Hematopoietic multipotent progenitor cell treated with erythropoietin and hydrocortisone succinate and interleukin-3 and kit ligand, for 4 days (in vitro differentiated cells): ENCODE measurements around the gene MAN1A1.
A peak's percentile ranks its signal among the peaks of the same experiment; 100 is the strongest.
"Not testable (repeated sequence)": the region's sequence is repeated elsewhere in the genome, so short reads cannot be mapped to it uniquely, and the experiment has no call there.

Source experiments
- DNase-seq: peaks from one replicate; pipeline ENCODE4 v3.0.0-alpha.2; 2015

Gene MAN1A1

DNA sequence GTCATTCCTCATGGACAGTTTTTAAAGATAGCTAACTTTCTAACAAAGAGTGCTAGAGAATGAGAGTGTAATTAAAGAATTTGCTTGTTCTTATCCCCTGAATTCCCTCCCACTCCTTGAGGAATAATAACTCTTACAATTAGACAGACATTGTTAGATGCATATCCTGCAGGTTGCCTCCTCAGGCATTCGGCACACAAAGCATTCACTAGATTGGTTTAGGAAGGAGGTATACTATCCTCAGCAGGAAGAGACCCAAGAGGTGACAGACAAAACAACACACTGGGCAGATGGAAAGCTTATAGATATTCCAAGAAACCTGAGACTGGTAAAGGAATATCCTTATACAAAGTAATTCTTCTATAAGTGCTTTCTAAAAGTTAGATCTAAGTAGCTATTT is 162.0 kb downstream of the MAN1A1 start:
- DNase-seq: no peak

DNA sequence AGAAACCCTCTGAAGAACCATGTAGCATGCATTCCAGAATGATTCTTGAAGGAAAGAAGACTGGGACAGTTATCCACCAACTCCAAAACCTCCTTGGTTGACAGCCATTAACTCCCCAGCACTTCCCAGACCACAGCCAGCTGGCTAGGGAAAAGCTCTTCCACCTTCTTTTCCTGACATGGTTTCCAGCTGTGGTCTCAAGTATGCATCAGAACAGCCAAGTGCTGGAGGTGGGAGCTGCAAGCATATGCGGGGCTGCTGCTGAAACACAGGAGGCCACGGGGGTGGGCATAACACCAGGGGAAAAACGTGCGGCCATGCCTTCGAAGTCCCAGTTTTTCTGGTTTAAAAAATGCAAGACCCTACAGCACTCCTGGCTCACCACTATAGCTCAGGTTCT is 163.1 kb downstream of the MAN1A1 start:
- DNase-seq: no peak

DNA sequence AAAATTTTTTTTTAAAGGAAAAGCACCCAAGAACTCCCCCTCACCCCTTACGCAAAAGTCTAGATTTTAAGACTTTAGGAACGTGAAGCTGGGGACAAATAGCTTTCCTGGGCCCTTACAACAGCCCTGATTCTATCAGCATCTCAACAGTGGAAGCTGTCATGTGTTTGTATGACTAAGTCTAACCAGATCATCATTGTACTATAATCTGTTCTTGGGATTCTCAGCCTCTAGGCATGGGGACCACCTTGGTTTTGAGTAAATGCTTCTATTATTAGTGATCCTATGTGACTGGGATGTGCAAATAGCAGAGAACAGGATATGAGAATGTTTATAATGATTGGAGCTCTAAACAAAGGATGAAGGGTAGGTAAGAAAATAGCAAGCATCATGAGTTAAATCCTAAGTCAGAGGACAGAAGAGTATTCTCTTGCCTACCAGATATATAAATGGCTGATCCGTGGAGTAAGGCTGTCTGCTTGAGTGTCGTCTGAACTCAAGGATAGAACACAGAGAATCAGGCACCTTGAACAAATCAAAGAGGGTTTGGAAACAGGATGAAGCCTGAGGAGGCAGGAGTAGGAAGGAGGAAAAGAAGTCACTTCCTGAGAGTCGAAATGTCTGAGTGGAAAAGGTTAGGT is 165.4 kb downstream of the MAN1A1 start:
- no peak for DNase-seq

DNA sequence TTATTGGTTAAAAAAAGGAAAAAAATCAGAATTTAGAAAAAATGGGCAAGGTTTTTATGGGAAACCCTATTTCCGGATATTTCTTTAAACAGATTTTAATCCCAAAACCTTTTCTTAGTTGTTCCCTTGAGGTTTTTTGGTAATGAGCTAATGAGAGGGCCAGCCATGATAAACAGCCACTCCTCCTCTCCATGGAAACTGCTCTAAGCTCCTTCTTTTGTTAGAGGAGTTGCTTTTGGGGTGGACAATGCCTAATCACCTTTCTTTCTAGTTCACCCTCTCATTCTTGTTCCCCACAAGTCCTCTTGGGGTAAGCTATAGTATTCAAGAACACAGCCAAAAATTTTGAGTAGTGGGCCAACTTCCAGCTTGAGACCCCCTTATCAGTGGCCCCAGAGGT is 166.1 kb downstream of the MAN1A1 start:
- no peak for DNase-seq

DNA sequence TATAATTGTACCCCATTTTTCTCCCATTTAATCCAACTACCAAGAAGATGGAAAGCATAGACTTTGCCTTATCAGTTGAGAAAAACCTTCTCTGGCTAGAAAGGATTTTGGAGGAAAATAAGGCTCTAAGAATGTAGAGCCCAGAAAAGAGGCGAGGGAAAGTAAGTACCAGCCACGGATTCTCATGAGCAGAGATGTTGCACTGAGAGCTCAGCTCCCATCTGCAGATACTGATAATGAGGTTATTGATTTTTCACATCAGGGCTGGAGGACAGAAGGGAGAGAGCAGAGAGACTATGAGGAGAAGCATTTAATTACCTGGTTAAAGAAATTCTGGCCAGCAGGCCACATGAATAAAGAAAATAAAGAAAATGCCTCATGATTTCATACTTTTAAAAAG is 166.7 kb downstream of the MAN1A1 start:
- no peak for DNase-seq

DNA sequence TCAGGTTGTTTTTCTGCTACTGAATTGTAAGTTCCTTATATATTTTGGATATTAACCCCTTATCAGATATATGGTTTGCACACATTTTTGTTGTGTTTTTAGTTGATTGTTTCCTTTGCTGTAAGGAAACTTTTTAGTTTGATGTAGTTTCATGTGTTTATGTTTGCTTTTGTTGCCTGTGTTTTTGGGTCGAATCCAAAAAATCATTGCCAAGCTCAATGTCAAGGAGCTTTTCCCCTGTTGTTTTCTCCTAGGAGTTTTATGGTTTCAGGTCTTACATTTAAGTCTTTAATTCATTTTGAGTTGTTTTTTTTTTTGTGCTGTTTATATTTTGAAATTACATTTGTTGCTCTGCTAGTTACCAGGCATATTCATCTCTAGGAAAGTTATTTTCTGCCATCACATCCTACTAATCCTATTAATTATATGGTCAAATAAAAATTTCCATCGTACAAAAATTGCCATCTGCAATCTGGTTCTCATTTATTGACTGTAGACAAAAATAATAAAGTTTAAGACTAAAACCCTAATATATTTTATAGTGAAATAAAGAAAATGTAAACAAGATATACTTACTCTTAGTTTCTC is 167.3 kb downstream of the MAN1A1 start:
- no peak for DNase-seq

DNA sequence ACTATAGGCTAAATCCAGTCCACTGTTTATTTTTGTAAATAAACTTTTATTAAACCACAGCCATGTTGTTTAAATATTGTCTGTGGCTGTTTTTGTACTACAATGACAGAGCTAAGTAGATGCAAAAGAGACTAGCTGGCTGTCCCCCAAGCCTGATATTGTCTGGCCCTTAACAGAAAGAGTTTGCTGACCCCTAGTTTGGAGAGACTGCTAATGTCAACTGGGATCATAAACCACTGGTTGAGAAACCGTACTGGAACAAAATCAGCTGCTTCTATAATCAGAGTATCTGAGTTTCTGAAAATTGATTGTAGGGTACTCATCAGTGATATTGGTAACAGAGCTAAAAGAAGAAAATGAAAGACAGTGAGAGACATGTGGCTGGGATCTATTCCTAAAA is 168.5 kb downstream of the MAN1A1 start:
- no peak for DNase-seq

DNA sequence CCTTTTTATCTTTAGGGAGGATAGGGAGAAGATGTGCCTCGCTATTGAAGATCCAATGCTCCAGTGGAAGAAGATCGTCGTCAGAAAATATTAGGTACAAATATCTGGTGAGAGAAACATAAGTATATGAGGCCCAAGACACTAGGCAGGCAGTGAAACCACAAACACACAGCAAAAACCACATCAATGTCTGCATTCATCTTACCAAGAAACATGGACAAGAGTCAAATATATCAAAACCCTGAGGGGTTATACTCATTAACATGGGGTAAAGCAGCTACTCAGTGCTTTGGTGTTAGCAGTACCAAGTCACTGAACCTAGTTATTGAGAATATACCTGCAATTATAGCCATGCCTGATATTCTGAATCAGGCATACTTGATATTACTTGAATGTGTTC is 169.7 kb downstream of the MAN1A1 start:
- DNase-seq: peak; percentile 33

DNA sequence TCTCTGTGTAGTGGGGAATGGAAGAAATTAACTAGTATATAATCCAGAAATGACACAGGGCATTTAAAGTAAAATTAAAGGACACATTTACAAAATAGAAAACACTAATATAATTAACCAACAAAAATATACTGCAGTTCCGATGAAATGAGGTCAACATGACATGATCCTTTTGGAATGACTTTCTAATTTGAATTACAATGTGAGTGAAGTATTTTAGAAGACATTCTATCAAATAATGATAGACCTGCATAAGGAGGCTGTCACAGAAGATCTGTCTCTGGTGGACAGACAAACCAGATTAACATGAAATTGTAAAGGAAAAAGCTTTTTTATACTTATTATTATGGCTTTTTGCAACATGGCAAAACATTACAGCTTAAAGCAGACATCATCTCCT is 170.5 kb downstream of the MAN1A1 start:
- no peak for DNase-seq

DNA sequence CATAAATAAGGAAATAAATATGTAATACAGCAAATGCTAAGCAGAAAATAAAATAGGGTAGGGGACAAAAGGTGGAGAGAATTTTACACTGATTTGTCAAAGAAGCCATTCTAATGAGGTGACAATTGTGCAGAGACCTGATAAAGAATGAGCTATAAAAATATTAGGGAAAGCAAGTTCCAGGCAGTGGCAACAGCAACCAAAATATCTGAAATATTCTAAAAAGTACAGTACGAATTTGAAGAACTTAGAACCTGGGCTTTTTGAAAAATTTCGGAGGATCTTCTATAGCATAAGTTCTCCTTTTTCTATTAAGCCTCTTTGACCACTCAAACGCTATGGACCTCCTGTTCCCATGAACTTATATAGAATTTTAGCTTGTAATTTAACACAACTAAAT is 173.1 kb downstream of the MAN1A1 start:
- no peak for DNase-seq

DNA sequence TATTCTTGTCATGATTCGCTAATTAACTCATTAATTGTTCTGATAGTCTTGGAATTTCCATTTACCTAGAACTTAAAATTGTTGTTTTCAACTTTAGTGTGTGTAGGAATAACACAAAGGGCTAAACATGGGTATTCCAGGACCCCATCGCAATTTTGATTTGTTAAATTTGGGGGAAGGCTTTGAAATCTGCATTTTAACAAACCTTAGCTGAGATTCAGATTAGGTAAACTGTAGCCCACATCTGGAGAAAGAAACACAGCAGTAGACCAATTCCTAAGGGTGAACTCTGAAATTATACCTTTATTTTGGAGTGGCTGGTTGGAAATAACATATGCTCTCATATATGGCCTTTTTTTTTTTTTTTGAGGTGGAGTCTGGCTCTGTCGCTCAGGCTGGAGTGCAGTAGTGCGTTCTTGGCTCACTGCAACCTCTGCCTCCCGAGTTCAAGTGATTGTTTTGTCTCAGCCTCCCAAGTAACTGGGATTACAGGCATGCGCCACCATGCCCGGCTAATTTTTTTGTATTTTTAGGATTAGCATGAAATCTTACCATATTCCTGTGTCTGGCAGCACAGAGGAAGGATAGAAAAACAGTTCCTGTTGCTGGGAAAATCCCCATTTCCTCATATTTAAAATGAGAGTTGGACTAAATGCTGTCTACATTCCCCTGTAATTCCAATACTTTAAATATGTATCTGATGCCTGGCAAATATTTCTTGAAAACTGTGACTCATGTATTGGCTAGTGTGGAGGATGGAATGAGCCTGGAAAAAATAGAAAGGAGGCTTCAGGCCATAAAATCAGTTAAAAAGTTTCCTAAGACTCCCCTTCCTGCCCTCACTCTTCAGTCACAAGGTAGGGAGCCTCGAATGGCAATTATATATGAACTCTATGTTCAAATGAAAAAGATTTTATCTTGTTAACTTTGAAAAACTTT is 174.4 kb downstream of the MAN1A1 start:
- no peak for DNase-seq

DNA sequence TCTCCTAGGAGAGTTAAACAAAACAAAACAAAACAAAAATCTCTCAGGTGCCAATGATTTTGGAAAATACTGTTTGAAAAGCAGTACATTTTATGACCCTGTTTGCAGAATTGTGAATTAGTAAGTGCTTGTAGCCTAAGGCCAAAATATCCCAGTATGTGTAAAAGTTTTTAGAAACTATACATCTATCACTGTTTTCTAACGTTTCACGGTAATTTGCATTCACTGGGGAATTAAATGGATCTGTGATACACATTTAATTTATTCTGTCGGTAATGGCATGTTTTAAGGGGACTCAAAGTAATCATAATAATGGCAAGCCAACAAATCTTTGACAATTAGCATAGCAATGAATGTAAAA is 175.5 kb downstream of the MAN1A1 start:
- DNase-seq: no peak

DNA sequence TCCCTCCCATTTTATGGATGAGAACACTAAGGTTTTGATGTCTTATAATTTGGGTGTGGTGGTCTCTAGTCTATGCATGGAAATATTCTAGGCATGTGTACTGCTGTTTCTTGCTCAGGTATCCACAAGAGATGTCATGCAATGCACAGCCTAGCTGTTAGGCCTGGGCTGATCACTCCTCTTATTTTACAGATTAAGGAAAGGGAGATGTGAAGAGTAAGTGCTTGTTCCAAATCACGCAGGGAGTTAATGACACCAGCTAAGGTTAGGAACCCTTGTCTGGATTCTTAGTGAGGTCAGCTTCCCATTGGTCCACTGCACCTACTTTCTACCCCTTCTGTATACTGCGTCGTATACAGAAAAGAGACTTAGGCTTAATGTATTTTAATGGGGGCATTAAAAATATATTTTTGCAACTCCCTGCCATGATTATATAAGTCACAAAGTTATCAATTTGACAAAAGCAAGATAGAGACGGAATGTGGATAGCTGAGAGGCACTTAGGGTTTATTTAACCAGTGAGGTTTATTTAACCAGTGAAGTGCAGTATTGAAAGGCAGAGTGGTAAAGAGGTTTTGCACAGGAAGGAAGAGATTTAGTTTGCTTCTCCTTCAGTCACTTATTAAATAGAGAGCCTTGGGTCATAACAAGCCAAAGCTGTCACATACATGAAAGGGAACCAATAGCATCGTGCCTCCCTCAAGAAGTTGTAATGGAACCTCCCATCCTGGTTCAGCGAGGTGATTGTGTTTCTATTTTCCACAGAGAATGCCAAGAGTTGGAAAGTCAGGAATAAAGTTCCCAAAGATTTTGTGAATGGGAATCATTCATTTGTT is 176.1 kb downstream of the MAN1A1 start:
- DNase-seq: no peak

DNA sequence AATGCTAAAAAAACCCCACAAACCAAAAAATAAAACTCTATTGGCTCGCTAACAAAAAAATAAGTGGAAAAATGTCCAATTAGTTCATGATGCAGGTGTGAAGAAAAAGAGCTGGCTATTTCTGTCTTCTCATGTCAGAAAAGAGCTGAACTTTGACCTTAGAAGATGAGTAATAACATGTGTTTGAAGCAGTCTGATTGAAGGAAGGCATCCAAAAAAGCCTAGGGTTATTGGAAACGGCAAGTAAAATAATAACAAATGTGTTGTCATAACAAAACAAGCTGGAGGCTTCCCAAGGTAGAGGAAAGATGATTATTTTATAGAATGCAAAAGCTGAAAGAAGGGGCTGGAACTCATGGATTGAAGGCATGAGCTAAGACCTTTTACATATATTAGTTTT is 176.7 kb downstream of the MAN1A1 start:
- DNase-seq: no peak

DNA sequence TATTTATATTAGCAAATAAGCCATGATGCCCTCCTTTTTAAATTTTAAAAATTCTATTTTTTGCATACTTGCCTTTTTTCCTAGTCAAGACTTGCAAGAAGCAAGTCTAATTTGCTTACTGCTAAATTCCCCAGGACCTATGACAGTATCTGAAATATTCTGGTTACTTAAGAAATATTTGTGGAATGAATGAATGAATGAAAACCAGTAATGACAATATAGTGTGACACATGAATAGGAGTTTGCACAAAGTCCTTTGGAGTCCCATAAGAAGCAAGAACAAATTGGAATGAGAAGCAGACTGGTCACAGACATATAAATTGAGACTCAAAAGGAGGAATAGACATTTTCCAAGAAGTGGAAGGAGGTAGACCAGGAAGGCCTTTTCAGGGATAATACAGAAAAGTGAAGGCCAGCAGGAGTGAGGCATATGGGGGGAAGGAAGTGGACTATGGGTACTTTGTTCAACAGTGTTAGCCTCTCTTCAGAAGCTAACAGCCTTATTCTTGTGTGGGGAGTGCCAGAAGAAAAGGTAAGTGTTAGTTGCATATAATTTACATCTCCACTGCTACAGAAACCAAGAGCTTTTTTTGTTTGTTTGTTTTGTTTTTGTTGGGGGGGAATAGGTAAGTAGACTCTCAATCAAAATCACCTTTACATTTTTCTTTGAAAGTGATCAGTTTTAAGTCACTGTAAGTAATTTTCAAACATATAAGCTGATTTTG is 177.5 kb downstream of the MAN1A1 start:
- DNase-seq: no peak

DNA sequence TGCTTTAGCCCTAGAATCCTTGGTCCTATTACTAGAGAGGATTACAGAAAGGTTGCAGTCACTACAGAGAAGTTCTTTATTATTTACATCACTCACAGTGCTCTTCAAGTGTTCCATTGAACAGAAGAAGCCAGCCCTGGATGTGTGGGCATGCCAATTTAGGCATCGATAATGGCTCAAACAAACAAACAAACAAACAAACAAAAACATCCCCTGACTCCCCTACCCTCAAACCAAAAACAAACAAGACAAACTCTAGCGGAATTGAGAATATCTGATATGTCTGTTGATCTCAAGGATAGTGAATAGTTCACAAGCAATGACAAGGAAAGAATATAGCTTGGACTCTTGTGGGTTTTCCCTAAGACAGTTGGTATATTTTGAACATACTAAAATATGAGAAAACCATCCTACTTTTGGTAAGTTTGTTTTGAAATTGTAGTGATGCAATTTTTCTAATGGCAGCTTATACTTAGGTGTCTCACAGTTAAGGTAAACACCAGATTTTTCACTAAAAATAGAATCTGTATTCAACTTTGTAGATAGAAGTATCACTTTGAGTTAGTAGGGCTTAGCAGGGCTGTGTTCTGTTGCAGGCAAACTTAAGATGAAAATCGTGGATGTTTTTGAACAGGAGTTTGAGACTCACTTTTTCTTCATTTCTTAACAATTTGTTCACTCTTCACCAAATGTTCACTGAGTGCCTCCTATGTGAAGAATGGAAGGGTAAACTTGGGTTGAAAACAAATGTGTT is 178.3 kb downstream of the MAN1A1 start:
- DNase-seq: no peak

DNA sequence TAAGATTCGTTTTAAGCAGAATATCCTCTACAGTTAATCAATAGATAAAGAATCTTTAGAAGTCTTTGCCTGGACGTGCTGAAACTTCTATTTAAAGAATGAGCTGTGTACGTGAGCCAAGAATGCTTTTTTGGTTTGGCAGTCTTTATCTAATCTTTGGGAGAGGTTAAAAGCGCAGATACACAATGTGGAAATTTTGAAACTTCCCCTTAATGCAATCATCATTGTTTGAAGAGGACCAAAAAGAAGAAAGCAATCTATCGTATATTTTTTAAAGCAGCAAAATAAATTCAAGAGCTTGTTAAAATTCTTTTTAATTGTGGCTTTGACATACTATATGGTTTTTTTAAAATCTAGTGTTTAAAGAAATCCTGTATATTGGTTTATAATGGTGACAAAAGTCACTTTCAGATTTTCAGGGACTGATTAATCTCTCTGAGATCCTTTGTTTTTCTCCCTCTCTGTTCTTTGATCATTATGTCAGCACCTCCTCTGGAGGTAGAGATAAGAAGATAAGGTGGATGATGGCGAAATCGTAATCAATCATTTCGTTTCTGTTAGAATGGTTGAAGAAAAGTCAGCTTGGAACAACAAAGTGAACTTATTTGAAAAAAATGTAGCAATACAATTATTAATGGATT is 179.0 kb downstream of the MAN1A1 start:
- DNase-seq: peak; percentile 60

DNA sequence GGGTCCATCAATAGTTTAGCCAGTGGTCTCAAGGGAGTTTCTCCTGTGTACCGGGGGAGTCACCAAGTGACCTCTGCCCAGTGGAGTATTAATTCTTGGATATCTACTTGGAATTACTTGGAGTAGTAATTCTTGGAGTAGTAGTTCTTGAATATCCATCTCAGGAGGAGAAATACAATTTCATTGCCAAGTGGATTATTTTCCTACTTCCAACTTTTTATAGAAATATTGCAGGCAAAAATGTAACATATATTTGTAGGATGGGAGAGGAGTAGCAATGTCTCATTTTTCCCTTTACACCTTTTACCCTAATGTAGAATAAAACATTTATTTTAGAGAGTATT is 179.5 kb downstream of the MAN1A1 start:
- DNase-seq: no peak

DNA sequence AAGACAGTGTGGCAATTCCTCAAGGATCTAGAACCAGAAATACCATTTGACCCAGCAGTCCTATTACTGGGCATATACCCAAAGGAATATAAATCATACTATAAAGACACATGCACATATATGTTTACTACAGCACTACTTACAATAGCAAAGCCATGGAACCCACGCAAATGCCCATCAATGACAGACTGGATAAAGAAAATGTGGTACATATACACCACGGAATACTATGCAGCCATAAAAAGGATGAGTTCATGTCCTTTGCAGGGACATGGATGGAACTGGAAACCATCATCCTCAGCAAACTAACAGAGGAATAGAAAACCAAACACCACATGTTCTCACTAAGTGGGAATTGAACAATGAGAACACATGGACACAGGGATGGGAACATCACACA is 180.2 kb downstream of the MAN1A1 start:
- DNase-seq: not testable (repeated sequence)

DNA sequence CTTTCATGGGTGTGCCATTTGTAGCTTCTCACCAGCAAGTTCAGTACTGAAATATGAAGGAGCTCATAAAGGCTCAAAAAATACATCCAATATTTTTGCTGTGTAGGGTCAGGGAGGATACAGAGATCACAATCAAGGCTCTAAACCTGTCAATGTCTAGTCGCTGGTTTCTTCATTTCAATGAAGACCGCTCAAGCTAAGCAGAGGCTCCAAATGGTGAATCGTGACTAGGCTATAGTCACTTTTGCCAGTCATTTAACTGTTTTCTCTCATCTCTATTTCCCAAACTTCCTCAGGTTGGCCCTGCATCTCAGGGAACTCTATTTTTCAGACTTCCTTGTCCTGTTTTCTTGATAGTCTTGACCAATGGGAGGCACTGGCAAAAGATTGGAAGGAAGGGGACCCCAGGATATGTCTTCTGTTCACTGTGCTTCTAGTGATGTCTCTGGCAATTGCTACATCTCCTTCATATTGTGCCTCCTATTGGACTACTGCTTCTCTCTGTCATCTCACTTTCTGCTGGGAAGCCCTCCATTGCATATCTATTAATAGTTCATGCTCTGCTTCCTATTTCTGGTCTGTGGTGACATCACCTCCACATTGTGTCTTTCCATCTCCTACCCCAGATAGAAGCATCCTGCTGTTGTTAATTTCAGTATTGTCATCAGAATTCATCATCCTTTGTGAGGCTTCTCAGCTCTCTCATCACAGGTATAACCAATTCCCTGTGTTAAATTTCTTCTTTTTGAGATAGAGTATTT is 183.4 kb downstream of the MAN1A1 start:
- no peak for DNase-seq

DNA sequence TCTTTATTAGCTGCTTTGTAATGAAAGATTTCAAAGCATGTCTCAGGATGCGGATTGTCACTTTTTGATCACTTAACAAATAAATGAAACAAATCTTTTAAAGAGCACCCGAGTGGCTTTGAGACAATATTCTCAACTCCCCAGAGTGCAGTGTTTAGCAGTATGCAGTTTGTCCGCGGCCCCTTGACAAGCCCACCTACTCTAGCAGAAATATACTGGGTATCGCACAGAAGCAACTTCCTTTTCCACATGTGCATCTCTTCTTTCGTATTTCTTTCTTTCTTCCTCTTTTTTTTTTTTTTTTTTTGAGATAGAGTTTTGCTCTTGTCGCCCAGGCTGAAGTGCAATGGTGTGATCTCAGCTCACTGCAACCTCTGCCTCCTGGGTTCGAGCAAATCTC is 186.6 kb downstream of the MAN1A1 start:
- peak; percentile 26 for DNase-seq
